GM18520 (cell line): ENCODE data around the gene CHRNA10.
"Not testable (repeated sequence)": the region's sequence is repeated elsewhere in the genome, so short reads cannot be mapped to it uniquely, and the experiment has no call there.

ENCODE experiments used
- ATAC-seq: cut with Tn5 transposase; IDR thresholded peaks from one replicate; pipeline ENCODE4 v1.9.1; 2021; ENCODE audit not compliant: unreplicated experiment

Gene CHRNA10

DNA sequence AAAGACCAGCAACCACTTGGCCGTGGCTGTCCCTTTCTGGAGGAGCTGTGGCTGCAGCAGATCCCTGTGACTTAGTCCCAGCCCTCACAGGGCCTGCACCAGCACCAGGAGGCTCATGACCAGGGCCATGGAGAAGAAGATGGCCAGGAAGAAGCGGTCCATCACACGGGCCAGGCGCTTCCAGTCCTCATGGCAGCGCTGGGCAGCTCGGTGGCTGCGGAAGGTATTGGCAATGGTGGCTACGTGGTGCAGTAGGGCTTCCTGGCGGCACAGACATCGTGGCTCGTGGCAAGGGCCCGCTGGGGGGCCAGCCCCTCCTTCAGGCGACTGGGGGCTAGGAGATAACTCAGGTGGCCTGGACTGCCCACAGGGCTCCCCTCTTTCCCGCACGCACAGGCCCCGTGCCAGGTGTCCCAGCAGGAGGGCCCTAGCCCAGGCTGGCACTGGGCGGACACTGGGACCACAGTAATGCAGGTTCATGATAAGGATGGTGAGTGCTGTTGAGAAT, 5.1 kb downstream of the CHRNA10 start:
- no peak for ATAC-seq

DNA sequence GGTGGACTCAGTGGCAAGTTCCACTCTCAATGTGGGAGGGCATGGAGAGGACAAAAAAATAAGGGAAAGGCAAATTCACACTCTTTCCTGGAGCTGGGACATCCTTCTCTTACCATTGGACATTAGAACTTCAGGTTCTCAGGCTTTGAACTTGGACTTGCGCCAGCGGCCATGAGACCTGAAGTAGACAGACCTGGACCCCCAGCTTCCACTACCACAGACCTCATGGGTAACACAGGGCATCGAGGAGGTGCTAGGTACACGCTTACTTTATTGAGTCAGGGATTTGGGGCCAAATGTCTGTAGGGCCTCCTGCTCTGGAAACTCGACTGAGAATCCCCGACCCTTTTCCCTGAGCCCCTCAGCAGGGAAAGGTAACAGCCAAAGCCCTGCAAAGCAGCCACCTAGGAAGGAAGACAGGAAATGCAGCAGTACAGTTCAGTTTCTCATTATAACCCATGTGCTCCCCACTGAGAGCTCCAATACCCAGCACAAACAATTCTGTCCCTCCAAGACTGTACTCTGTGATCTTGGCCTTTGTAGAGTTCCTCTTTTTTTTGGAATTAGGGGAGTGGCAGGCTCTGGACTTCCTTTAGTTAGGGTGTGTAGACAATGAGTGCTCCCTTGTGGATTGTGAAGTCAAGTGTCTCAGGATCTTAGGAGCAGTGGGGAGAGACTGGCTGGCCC, 5.7 kb downstream of the CHRNA10 start:
- ATAC-seq = no peak

DNA sequence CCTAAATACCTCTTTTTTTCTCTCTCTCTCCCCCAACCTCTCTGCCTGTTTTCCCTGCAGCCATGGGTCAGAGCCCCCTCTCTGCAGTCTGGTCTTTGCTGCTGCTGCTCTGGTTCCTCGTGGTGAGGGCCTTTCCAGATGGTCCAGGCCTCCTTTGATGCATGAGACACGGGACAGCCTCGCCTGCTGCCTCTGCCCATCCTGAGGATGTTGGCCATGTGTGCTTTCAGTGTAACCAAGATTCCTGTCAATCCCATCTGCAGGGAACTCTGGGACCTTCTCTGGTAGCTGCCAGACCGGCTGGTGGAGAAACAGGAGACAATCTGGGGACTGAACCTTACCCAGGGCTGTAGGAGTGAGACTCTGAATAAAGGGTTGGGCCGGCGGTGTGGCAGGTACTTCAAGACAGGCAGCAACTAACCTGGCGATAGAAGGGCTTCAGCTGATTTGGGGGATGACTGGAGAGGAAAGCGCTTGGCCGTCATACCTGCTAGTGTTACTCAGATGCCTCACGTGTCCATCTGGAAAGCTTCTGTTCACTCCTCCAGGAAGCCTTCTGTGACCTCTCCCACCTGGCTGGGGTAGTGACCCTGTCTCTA, 7.1 kb downstream of the CHRNA10 start:
- ATAC-seq = no peak

GRCh38 chr11:3662856-3663255, 8.3 kb downstream of the CHRNA10 start:
- no peak for ATAC-seq

- no peak for ATAC-seq
Observed at GRCh38 chr11:3660960-3661359, 10.2 kb downstream of the CHRNA10 start.

DNA sequence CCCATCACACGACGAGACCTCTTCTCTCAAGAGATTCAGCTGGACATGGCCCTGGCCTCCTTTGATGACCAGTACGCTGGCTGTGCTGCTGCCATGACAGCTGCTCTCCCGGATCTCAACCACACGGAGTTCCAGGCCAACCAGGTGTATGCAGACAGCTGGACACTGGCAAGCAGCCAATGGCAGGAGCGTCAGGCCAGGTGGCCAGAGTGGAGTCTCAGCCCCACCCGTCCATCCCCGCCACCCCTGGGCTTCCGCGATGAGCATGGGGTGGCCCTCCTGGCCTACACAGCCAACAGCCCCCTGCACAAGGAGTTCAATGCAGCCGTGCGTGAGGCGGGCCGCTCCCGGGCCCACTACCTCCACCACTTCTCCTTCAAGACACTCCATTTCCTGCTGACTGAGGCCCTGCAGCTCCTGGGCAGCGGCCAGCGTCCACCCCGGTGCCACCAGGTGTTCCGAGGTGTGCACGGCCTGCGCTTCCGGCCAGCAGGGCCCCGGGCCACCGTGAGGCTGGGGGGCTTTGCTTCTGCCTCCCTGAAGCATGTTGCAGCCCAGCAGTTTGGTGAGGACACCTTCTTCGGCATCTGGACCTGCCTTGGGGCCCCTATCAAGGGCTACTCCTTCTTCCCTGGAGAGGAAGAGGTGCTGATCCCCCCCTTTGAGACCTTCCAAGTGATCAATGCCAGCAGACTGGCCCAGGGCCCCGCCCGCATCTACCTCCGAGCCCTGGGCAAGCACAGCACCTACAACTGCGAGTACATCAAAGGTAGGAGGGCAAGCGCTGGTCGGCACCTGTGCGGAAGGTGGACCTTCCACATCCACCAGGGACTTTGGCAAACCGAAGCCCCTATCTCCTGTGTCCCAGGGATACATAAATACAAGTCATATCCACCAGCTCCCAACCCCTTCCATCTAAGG, 11.3 kb downstream of the CHRNA10 start:
- no peak for ATAC-seq

DNA sequence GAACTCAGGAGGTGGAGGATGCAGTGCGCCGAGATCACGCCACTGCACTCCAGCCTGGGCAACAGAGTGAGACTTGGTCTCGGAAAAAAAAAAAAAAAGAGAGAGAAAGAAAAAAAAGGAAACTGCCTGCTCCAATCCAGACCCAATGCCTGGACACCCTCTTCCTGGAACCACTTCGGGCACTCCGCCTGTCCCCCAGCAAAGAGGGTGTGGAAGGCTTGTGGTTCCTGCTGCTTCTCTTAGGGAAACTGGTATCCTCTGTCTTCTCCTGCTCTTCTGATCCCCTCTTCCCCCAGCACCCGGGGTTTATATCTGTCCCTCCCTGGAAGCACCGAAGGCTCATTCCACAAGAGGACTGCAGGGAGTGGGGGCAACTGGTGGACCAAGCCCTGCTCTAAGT, 12.9 kb downstream of the CHRNA10 start:
- no peak for ATAC-seq

GRCh38 chr11:3657331-3657730, 13.9 kb downstream of the CHRNA10 start:
- ATAC-seq = not testable (repeated sequence)

DNA sequence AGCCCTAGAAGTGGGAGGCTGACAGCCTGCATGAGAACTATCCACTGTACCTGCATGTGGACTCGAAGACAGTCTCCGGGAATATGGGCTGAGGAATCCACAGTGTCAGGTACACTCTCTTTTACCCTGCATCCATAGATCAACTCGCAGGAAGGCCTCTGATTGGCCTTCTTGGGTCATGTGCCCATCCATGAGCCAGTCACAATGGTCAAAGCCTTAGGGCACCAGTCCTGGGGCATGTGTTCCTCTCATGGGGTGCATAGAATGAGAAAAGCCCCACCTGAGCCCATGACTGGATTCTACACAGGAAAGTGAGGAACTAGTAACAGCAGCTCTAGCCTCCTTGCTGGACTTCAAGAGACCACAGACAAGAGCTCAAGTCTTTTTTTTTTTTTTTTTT, 15.6 kb downstream of the CHRNA10 start:
- ATAC-seq = no peak

- ATAC-seq = not testable (repeated sequence)
Observed at GRCh38 chr11:3652514-3652913, 18.7 kb downstream of the CHRNA10 start.

- ATAC-seq = not testable (repeated sequence)
Observed at GRCh38 chr11:3649374-3649773, 21.8 kb downstream of the CHRNA10 start.

DNA sequence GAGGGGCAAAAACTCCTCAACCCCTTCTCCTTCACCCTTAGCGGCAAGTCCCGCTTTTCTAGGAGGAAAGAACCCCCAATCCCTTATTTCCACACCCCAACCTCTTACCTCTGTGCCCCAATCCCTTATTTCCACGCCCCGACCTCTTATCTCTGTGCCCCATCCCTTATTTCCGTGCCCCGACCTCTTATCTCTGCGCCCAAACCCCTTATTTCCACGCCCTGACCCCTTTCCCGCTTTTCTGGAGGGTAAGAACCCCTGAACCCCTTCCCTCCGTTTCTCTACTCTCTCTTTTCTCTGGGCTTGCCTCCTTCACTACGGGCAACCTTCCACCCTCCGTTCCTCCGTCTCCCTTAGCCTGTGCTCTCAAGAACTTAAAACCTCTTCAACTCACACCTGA, 22.3 kb downstream of the CHRNA10 start:
- ATAC-seq = not testable (repeated sequence)

GRCh38 chr11:3645552-3645951, 25.6 kb downstream of the CHRNA10 start:
- ATAC-seq = no peak

GRCh38 chr11:3644817-3645235, 26.4 kb downstream of the CHRNA10 start, which contains the start of gene ART1:
TSS of gene ART1 (plus strand) at chr11:3645128. CDS start at chr11:3659214, 14,086 bp downstream.
- no peak for ATAC-seq

DNA sequence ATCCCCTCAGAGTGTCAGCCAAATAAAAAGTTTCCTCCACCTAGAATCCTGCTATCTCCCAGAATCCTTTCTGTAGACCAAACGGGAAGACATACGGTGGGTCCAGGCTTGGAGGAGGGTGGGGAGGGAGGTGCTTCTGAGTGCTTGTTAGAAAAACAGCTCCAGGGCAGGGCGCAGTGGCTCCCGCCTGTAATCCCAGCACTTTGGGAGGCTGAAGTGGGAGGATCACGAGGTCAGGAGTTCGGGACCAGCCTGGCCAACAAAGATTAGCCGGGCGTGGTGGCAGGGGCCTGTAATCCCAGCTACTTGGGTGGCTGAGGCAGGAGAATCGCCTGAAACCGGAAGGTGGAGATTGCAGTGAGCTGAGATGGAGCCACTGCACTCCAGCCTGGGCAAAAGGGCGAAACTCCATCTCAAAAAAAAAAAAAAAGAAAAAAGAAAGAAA, 28.1 kb downstream of the CHRNA10 start:
- not testable (repeated sequence) for ATAC-seq

DNA sequence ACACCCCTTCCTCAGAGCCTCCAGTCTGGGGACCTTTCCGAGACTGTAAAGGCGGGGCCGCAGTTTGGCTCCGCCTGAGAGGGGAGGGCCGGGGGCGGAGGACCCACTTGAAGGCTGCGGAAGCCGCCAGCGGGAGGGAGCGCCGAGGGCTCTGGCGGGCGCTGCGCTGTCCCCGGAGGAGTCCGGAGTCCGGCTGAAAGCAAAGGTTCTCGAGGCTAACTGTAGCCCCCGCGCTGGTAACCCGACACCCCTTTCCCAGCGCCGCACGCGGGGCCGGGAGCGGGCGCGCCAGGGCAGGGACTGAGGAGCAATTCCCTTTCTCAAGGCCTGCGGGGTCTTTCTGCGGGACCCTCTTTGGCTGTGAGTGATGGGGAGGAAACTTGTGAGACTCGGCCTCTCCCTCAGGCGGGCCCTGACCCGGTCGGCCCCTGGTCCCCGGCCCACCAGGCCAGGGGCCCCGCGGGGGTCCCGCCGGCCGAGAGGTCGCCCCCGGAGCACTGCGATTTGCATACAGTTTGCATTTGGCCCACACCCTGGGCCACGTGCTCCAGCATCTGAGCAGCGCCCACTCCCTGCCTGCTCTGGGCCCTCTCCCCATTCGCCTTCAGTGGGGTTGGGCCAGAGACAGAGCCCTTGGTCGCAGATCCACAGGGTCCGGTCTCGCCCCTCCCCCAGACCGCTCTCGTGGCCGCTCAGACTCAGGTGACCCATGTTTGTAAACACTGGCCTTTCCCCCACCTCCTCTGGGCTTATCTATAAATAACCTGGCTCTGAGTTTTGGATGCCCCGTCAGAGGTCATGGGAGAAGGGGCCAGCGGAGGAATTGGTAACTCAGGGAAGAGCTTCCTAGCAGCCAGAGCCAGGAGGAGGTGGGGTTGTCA, 28.9 kb downstream of the CHRNA10 start:
- no peak for ATAC-seq

DNA sequence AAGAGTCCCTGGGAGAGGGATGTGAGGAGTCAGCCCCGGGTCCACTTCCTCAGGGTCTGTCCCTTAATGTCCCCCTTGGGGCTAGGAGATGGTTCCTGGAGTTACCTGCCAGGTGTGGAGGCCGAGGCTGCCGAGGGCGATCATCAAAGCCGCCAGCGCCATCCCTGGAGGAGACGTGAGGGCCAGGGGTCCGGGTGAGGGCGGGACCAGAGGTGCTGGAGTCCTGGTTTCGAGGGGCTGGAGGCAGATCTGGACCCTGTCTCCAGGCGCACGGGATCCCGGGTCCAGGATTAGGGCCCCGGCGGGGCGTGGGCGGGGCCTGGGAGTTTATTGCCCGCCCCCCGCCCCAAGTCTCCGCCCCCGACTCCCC, 29.5 kb downstream of the CHRNA10 start, which contains the start of gene ART5:
ART5 (minus strand) TSS at position 292 of the 370 bp plus-strand sequence; CDS start at position 162, 130 bp downstream.
- ATAC-seq = no peak

DNA sequence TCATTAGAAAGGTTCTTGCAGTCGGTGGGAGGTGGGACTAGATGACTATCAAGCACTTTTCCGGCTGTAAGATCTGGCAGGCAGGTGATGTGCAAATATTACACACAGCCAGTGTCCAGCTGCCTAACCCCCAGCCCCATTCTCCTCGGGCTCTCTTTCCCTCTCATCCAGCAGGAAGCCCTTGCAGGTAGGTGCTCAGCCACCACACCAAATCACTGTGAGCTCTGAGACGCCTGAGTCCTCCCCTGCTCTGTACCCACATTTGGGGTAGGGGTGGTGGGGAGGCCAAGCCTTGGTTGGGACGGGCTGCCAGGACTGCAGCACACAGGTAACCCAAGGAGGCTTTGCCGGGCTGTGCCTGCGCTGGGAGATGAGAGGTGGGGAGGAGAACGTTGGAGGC, 30.0 kb downstream of the CHRNA10 start:
- no peak for ATAC-seq

- ATAC-seq = no peak
Observed at GRCh38 chr11:3639841-3640240, 31.3 kb downstream of the CHRNA10 start.

DNA sequence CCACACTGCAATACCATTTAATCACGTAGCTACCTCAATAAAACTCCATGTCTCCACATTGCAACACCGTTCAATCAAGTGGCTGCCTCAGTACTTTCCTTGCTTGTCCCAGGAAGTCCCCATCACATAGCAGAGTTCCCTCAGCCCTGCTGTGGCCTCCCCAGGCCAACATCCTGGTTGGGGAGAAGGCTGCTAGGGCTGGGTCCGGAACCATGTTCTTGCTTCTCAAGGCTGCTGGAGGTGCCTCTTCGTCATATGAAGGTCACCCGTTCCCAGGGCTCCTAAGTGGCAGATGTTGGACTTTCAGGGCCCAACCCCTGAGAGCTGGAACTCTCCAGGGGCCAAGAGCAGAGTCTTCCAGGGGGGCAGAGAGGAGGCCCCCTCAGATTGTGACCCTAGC, 32.7 kb downstream of the CHRNA10 start:
- no peak for ATAC-seq
